Muscle layer of duodenum (tissue), 2 donors: ENCODE results near the gene ZNF484.
"Not testable (repeated sequence)": the region's sequence is repeated elsewhere in the genome, so short reads cannot be mapped to it uniquely, and the experiment has no call there.

Source experiments
- H3K27ac ChIP-seq: one replicate; pipeline ENCODE4 v1.7.0; 2013; ENCODE audit warnings: mild to moderate bottlenecking, low read length
- H3K27me3 ChIP-seq: one replicate; pipeline ENCODE4 v1.7.0; 2013; ENCODE audit warnings: low read depth, mild to moderate bottlenecking, control low read depth, low read length
- H3K36me3 ChIP-seq, 2 donors: one replicate each; pipeline ENCODE4 v1.7.0; 2013; ENCODE audit warnings: low read length in 2 of 2, control low read depth in 1 of 2, mild to moderate bottlenecking in 1 of 2; ENCODE audit not compliant: insufficient read depth in 2 of 2, control insufficient read depth in 1 of 2
- H3K4me1 ChIP-seq, 2 donors: one replicate each; pipeline ENCODE4 v1.7.0; 2013; ENCODE audit warnings: low read length in 2 of 2, mild to moderate bottlenecking in 2 of 2, control low read depth in 1 of 2, moderate library complexity in 1 of 2; ENCODE audit not compliant: insufficient read depth in 2 of 2, control insufficient read depth in 1 of 2
- H3K4me3 ChIP-seq, 2 donors: one replicate each; pipeline ENCODE4 v1.7.0; 2013; ENCODE audit warnings: low read length in 2 of 2, low read depth in 1 of 2, mild to moderate bottlenecking in 1 of 2
- H3K9me3 ChIP-seq, 2 donors: one replicate each; pipeline ENCODE4 v1.7.0; 2013; ENCODE audit warnings: low read length in 2 of 2, control low read depth in 1 of 2, mild to moderate bottlenecking in 1 of 2; ENCODE audit not compliant: control insufficient read depth in 1 of 2
- donor health status: healthy.

ZNF484 gene

DNA sequence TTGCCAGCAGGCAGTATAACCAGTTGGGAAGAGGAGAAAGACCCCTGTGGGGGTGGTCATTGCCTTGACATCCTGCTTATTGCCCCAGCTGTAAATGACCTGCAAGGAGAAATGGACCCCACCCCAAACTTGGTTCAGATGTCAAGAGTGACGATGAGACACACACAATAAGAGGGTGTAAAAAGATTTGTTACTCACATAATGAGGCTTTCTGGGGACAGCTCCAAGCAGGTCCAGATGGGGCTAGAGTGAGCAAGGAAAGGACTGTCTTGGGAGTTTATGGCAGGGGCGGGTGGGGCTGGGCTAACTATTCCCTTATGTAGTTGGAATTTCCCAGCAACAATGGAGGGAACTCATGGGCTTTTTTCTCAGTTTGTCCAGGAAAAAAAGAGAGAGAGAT lies 24.1 kb downstream of the ZNF484 start:
- Histone ChIP-seq H3K4me1 (no peaks in the 10 kb centered on the region), H3K27ac (no peak overlapping the region), H3K36me3 (peaks cover 25 to 64% of the 10 kb centered on the region in 2 donors), H3K9me3 (no peaks in the 10 kb centered on the region), H3K4me3 (no peak overlapping the region), H3K27me3 (no peaks in the 10 kb centered on the region)

DNA sequence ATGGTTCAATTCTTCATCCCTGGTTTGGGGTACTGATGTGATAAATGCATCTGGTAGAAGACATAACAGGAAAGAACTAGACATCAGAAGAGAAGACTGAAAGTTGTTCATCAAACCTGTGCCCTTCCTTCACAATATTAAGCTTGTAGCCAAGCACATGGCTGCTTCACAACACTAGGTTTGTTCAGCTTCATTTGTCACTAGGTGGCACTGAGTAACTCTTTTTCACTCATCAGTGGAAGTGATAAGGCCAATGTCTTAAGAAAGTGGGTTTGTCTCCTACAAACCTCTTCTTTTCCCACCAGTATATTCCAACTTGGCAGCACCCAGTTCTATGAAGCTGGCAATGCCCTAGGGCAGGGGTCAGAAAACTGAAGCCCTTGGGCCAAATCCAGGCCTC lies 26.9 kb downstream of the ZNF484 start:
- peaks cover 42 to 86% of the 10 kb centered on the region in 2 donors for H3K36me3 ChIP-seq
- peaks cover 22 to 26% of the 10 kb centered on the region in 2 donors for H3K9me3 ChIP-seq
- no peak overlapping the region for H3K4me3 ChIP-seq
- no peak overlapping the region for H3K27ac ChIP-seq
- H3K4me1 ChIP-seq = no peaks in the 10 kb centered on the region
- H3K27me3 ChIP-seq = no peaks in the 10 kb centered on the region

DNA sequence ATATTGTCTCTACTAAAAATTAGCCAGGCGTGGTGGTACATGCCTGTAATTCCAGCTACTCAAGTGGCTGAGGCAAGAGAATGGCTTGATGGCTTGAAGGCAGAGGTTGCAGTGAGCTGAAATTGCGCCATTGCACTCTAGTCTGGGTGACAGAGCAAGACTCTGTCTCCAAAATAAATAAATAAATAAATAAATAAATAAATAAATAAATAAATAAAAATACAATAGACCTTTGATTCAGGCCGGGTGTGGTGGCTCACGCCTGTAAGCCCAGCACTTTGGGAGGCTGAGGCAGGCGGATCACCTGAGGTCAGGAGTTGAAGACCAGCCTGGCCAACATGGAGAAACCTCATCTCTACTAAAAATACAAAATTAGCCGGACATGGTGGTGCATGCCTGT lies 29.1 kb downstream of the ZNF484 start:
- Histone ChIP-seq H3K4me3 (peak overlapping the region in 1 of 2 donors; percentile 46), H3K9me3 (peaks cover 35 to 38% of the 10 kb centered on the region in 2 donors), H3K36me3 (peaks cover 29 to 80% of the 10 kb centered on the region in 2 donors)
- not testable (repeated sequence) for H3K4me1 ChIP-seq, H3K27ac ChIP-seq, H3K27me3 ChIP-seq

DNA sequence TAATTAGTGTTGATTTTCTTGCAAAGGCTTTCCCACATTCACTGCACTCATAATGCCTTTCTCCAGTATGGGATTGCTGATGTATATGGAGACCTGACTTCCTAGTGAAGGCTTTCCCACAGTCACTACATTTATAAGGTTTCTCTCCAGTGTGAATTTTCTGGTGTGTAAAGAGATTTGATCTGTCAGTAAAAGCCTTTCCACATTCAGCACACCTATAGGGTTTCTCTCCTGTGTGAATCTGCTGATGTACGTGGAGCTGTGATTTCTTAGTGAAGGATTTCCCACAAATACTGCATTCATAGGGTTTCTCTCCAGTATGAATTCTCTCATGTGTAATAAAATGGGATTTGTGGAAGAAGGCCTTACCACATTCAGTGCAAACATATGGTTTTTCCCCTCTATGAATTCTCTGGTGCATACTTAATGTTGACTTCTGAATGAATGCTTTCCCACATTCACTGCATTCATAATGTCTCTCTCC lies 31.1 kb downstream of the ZNF484 start:
- H3K4me1 ChIP-seq = no peaks in the 10 kb centered on the region
- peaks cover 18 to 63% of the 10 kb centered on the region in 2 donors for H3K36me3 ChIP-seq
- no peaks in the 10 kb centered on the region for H3K27me3 ChIP-seq
- H3K4me3 ChIP-seq = peak overlapping the region; percentile 8 to 46
- no peak overlapping the region for H3K27ac ChIP-seq
- H3K9me3 ChIP-seq = peaks cover 38 to 42% of the 10 kb centered on the region in 2 donors

DNA sequence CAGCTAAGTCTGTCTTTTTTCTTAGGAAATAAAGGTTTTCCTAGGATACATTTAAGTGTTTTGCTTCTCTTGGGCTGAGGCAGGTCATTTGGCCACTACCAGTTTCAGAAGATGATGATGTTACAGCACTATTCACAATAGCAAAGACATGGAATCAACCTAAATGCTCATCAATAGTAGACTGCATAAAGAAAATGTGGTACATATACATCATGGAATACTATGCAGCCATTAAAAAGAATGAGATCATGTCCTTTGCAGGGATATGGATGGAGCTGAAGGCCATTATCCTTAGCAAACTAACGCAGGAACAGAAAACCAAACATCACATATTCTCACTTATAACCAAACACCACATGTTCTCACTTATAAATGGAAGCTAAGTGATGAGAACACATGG lies 39.4 kb downstream of the ZNF484 start:
- not testable (repeated sequence) for H3K27ac ChIP-seq, H3K36me3 ChIP-seq, H3K4me1 ChIP-seq, H3K4me3 ChIP-seq, H3K27me3 ChIP-seq
- peaks cover 6 to 16% of the 10 kb centered on the region in 2 donors for H3K9me3 ChIP-seq

DNA sequence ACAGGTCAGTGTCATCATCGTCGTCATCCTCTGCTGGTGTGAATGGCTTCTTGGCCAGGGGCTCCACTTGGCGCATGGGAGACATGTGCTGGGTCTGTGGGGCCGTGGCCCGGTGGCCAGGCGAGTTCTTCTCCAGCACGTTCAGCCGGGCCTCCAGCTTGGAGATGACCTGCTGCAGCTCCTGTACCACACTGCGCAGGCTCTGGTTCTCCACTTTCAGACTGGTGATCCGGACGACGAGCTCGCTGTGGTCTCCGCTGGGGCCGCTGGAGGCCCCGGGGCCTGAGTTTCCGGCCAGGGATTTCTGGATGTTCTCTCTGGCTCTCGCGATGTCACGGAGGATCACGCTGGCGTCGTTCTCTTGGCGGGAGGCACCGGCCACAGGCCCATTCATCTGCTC lies 40.6 kb downstream of the ZNF484 start:
- Histone ChIP-seq H3K27ac (no peak overlapping the region), H3K9me3 (peaks cover 6 to 13% of the 10 kb centered on the region in 2 donors), H3K4me1 (no peaks in the 10 kb centered on the region), H3K36me3 (no peaks in the 10 kb centered on the region), H3K4me3 (peak overlapping the region in 1 of 2 donors; percentile 25), H3K27me3 (no peaks in the 10 kb centered on the region)

DNA sequence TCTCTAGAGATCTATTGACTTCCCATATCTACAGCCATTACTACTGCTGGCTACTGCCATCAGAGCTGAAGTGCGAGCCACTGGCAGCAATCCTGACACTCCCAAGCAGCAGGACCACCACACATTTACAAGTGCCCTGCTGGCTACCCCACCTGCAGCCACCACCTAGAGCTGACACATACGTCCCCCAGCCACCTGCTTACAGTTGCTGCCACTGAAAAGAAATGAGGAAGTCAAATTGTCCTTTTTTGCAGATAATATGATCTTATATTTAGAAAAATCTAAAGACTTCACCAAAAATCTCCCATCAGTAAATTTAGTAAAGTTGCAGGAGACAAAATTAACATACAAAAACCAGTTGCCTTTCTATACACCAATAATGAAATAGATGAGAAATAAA lies 48.4 kb downstream of the ZNF484 start:
- no peak overlapping the region for H3K27ac ChIP-seq
- H3K27me3 ChIP-seq = no peaks in the 10 kb centered on the region
- H3K4me3 ChIP-seq = no peak overlapping the region
- no peaks in the 10 kb centered on the region for H3K4me1 ChIP-seq
- H3K9me3 ChIP-seq = no peaks in the 10 kb centered on the region
- H3K36me3 ChIP-seq = no peaks in the 10 kb centered on the region

DNA sequence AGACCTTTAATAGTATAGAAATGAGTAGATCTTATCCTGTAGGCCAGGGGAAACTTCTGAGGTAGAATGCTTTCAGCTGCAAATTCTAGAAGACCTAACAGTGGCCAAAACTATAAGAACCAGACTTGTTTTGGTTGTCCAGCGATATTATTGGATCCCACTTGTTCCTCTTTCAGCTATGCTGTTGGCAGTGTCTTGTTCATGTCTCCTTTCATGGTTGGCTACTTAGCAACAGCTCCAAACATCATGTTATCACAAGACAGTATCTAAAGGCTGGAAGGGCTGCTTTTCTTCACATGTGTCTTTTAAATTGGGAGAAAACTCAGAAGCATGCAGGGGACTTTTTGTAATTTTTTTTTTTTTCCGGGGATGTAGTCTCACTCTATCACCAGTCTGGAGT lies 52.8 kb downstream of the ZNF484 start:
- H3K4me3 ChIP-seq, H3K9me3 ChIP-seq, H3K4me1 ChIP-seq, H3K27ac ChIP-seq, H3K27me3 ChIP-seq, H3K36me3 ChIP-seq: not testable (repeated sequence)

DNA sequence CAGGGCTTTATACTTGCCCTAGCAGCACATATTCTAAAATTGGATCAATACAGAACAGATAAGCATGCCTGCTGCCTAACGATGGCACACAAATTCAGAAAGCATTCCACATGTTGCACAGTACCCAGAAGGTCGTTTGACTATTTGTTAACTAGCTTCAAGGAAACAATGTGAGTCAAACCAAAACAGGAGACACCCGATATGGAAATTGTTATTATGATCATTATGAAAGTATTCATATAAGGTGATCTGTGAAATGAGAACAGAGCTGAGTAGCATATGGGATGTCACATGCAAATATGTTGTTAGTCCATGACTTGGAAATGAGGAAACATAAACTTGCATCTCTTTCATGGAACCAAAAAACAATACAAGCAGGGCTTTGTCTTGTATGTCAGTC lies 56.9 kb downstream of the ZNF484 start:
- H3K4me3 ChIP-seq = no peak overlapping the region
- H3K27me3 ChIP-seq = no peaks in the 10 kb centered on the region
- no peaks in the 10 kb centered on the region for H3K4me1 ChIP-seq
- H3K27ac ChIP-seq = no peak overlapping the region
- H3K36me3 ChIP-seq = no peaks in the 10 kb centered on the region
- no peaks in the 10 kb centered on the region for H3K9me3 ChIP-seq

DNA sequence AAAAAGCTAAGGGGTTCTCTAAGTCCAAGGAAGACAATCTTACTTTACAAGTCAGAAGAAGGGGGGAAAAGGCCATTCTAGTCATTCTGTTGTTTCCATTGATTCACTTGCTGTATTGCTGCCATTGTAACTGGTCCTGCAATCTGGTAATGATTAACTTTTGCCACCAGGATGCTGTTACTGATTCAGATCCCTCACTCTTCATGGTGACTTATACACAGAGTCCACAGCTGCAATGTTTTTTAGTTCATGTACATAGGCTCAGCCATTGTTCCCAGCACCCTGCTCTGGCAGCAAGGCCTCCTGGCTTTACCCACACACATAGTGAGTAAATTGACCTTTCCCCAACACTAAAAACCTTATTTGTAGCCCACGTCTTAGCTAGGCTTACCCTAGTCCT lies 57.9 kb downstream of the ZNF484 start:
- H3K27ac ChIP-seq, H3K4me3 ChIP-seq, H3K4me1 ChIP-seq, H3K36me3 ChIP-seq, H3K27me3 ChIP-seq, H3K9me3 ChIP-seq: not testable (repeated sequence)

DNA sequence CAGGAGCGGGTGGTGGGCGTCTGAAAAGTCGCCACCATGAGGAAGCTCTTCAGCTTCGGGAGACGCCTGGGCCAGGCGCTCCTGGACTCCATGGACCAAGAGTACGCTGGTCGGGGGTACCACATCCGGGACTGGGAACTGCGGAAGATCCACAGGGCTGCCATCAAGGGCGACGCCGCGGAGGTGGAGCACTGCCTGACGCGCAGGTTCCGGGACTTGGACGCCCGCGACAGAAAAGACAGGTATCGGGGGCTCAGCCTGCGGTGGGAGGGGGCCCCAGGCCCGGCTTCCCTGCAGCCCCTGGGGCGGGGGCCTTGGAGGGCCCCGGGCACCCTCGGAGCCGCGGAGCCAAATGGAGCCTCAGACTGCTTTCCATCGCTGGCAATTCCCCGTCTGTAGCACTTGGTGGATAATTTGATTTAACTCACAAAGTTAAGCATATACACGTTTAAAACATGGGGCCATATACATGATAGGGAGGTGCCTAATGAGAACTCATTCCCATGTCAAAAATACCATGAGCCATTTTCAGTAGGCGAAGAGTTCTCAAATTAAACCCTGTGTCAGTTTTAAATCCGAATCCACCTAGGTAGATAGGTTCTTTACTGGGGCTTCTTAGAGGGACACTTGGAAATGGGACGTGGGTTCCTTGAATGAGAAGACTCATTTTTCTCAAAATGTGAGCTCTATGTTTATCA lies 68.1 kb downstream of the ZNF484 start:
- H3K4me1 ChIP-seq = peaks cover 0 to 30% of the 10 kb centered on the region in 2 donors
- H3K9me3 ChIP-seq, H3K36me3 ChIP-seq, H3K27ac ChIP-seq: not testable (repeated sequence)
- peak overlapping the region in 1 of 2 donors; percentile 44 for H3K4me3 ChIP-seq
- H3K27me3 ChIP-seq = peaks cover 61% of the 10 kb centered on the region
